Measurements from ENCODE around the gene GRAP. TPM values are rescaled to one million over a fixed set of nuclear protein-coding genes. Genes with fewer than 3 reads are reported as not detected.

The GRAP gene
- total RNA-seq, 1 donor from 2014 or later = 8.5 TPM

GRCh38 chr17:19011581-19011980 lies 35.2 kb downstream of the GRAP start:
- no peak for ATAC-seq
- Histone ChIP-seq H3K9me3 (no peaks in the 10 kb centered on the region), H3K4me1 (no peaks in the 10 kb centered on the region), H3K27ac (no peak overlapping the region), H3K36me3 (no peaks in the 10 kb centered on the region), H3K27me3 (ENCODE audit: low read depth) (no peaks in the 10 kb centered on the region), H3K4me3 (no peak overlapping the region)
- DNase-seq = peak; percentile 21
- TF ChIP-seq CTCF (IDR thresholded peaks at IDR 0.05) = no peak
- intact Hi-C loops (cut with DNase I) = no loop called here

GRCh38 chr17:19010729-19011505 lies 35.8 kb downstream of the GRAP start:
- Histone ChIP-seq H3K27me3 (ENCODE audit: low read depth) (no peaks in the 10 kb centered on the region), H3K27ac (no peak overlapping the region), H3K4me1 (no peaks in the 10 kb centered on the region), H3K4me3 (no peak overlapping the region), H3K36me3 (no peaks in the 10 kb centered on the region), H3K9me3 (no peaks in the 10 kb centered on the region)
- no peak for TF ChIP-seq CTCF (IDR thresholded peaks at IDR 0.05)
- DNase-seq = peak; percentile 32
- peak; percentile 13 to 32 for ATAC-seq
- intact Hi-C loops (cut with DNase I) = no loop called here

GRCh38 chr17:19009970-19010369 lies 36.8 kb downstream of the GRAP start:
- H3K36me3 ChIP-seq = no peaks in the 10 kb centered on the region
- ATAC-seq (no peak), DNase-seq (peak; percentile 32)
- H3K4me3 ChIP-seq = no peak overlapping the region
- H3K27me3 ChIP-seq (ENCODE audit: low read depth) = no peaks in the 10 kb centered on the region
- H3K27ac ChIP-seq = no peak overlapping the region
- intact Hi-C loops (cut with DNase I) = no loop called here
- H3K4me1 ChIP-seq = peaks cover 5% of the 10 kb centered on the region
- TF ChIP-seq CTCF (IDR thresholded peaks at IDR 0.05) = no peak
- H3K9me3 ChIP-seq = no peaks in the 10 kb centered on the region

GRCh38 chr17:19006698-19007097 lies 40.1 kb downstream of the GRAP start:
- intact Hi-C loops (cut with DNase I) = no loop called here
- Histone ChIP-seq H3K36me3 (no peaks in the 10 kb centered on the region), H3K4me1 (peaks cover 27% of the 10 kb centered on the region), H3K27ac (no peak overlapping the region), H3K9me3 (no peaks in the 10 kb centered on the region), H3K4me3 (no peak overlapping the region), H3K27me3 (ENCODE audit: low read depth) (no peaks in the 10 kb centered on the region)
- DNase-seq = no peak
- TF ChIP-seq CTCF (IDR thresholded peaks at IDR 0.05) = no peak
- no peak for ATAC-seq

- TF ChIP-seq CTCF (IDR thresholded peaks at IDR 0.05) = no peak
- H3K27me3 ChIP-seq (ENCODE audit: low read depth) = no peaks in the 10 kb centered on the region
- H3K9me3 ChIP-seq = no peaks in the 10 kb centered on the region
- ATAC-seq = no peak
- no peak for DNase-seq
- peaks cover 27% of the 10 kb centered on the region for H3K4me1 ChIP-seq
- intact Hi-C loops (cut with DNase I) = no loop called here
- H3K36me3 ChIP-seq = no peaks in the 10 kb centered on the region
- H3K27ac ChIP-seq = no peak overlapping the region
- no peak overlapping the region for H3K4me3 ChIP-seq
Measured at GRCh38 chr17:19005789-19006430, 40.8 kb downstream of the GRAP start.

Data from lower lobe of right lung (tissue), 2 donors.